Smooth muscle cell (in vitro differentiated cells): ENCODE data around the gene RRAS. TPM values are rescaled to one million over a fixed set of nuclear protein-coding genes. Genes with fewer than 3 reads are reported as not detected.

Experiments used
- DNase-seq: peaks from one replicate; lab custom pipeline; 2025; ENCODE audit not compliant: unreplicated experiment; lab: John Stamatoyannopoulos, UW
- H2AFZ ChIP-seq: fragments of 200-600 bp; sonication (generic); 2 replicates; pipeline ENCODE4 v1.6.0; 2016; ENCODE audit warnings: antibody characterized with exemption, low read depth, mild to moderate bottlenecking
- H3F3A ChIP-seq: fragments of 200-600 bp; sonication (generic); 2 replicates; pipeline ENCODE4 v1.6.0; 2017; ENCODE audit warnings: antibody characterized with exemption, low read depth
- H3K27ac ChIP-seq: fragments of 200-600 bp; sonication (generic); 2 replicates; pipeline ENCODE4 v1.5.1; 2016; ENCODE audit warnings: low read depth, mild to moderate bottlenecking
- H3K27me3 ChIP-seq: fragments of 200-600 bp; sonication (generic); 2 replicates; pipeline ENCODE4 v1.6.1; 2016; ENCODE audit warnings: low read depth, mild to moderate bottlenecking
- H3K36me3 ChIP-seq: fragments of 200-600 bp; sonication (generic); 2 replicates; pipeline ENCODE4 v1.5.1; 2016; ENCODE audit warnings: low read depth
- H3K4me1 ChIP-seq: fragments of 200-600 bp; sonication (generic); 2 replicates; pipeline ENCODE4 v1.5.1; 2016; ENCODE audit warnings: low read depth
- H3K4me2 ChIP-seq: fragments of 200-600 bp; sonication (generic); 2 replicates; pipeline ENCODE4 v1.6.0; 2016; ENCODE audit warnings: mild to moderate bottlenecking
- H3K4me3 ChIP-seq: fragments of 200-600 bp; sonication (generic); 2 replicates; pipeline ENCODE4 v1.5.1; 2016; ENCODE audit warnings: mild to moderate bottlenecking
- H3K79me2 ChIP-seq: fragments of 200-600 bp; sonication (generic); 2 replicates; pipeline ENCODE4 v1.6.0; 2016; ENCODE audit warnings: low read depth, mild to moderate bottlenecking
- H3K9ac ChIP-seq: fragments of 200-600 bp; sonication (generic); 2 replicates; pipeline ENCODE4 v1.6.0; 2016; ENCODE audit warnings: low read depth
- H3K9me3 ChIP-seq: fragments of 200-600 bp; sonication (generic); replicated peaks from 2 replicates; pipeline ENCODE4 v1.5.1; 2016; ENCODE audit warnings: low read depth
- H4K20me1 ChIP-seq: fragments of 200-600 bp; sonication (generic); 2 replicates; pipeline ENCODE4 v1.6.0; 2016; ENCODE audit warnings: low read depth
- CTCF ChIP-seq: fragments of 200-600 bp; sonication (generic); IDR thresholded peaks from 2 replicates; pipeline ENCODE4 v1.5.1; 2017; ENCODE audit warnings: borderline replicate concordance, mild to moderate bottlenecking, antibody characterized with exemption; ENCODE audit not compliant: insufficient read depth, poor library complexity, severe bottlenecking
- WGBS: methylation state at CpG from one replicate; pipeline ENCODE4 v1.1.7; 2016; ENCODE audit warnings: low lambda C conversion rate; 5-methylcytosine and 5-hydroxymethylcytosine counted together
- polyA plus RNA-seq: library from polyadenylated mRNA; unstranded; fragments of >200 nt; fragmentation: Nextera tagmentation; extraction: Ambion mirVana; gene quantifications from 2 replicates; pipeline ENCODE4 v1.2.1, GENCODE V29; 2016
- total RNA-seq: library from RNA; depleted of rRNA; stranded (reverse); fragments of >200 nt; gene quantifications from 2 replicates; pipeline ENCODE4 v1.2.3, GENCODE V29; 2014

The RRAS gene
- total and polyA plus RNA-seq, 2 experiments from 2014 or later: 86.5 to 224 TPM

- Histone ChIP-seq H2AFZ (no peak overlapping the region), H3K4me1 (no peaks in the 10 kb centered on the region), H3K4me3 (no peak overlapping the region), H4K20me1 (no peaks in the 10 kb centered on the region), H3K27ac (no peak overlapping the region), H3K4me2 (peak overlapping the region; percentile 56), H3K27me3 (no peaks in the 10 kb centered on the region), H3F3A (peaks cover 18% of the 10 kb centered on the region), H3K36me3 (no peaks in the 10 kb centered on the region), H3K9ac (no peak overlapping the region), H3K79me2 (peaks cover 2% of the 10 kb centered on the region), H3K9me3 (no peaks in the 10 kb centered on the region)
- peak; percentile 92 for TF ChIP-seq CTCF
- DNase-seq: peak; percentile 46
- WGBS: 29% methylated on average over 27 of the region's 28 CpGs
Measured at GRCh38 chr19:49672131-49672919, 32.4 kb upstream of the RRAS start.

- H3K9ac ChIP-seq: no peak overlapping the region
- 96% methylated on average over 3 of the region's 3 CpGs for WGBS
- H2AFZ ChIP-seq: no peak overlapping the region
- no peak for DNase-seq
- no peaks in the 10 kb centered on the region for H4K20me1 ChIP-seq
- no peaks in the 10 kb centered on the region for H3K9me3 ChIP-seq
- no peak for TF ChIP-seq CTCF
- H3K4me2 ChIP-seq: no peak overlapping the region
- no peak overlapping the region for H3K27ac ChIP-seq
- H3K4me3 ChIP-seq: no peak overlapping the region
- peaks cover 7% of the 10 kb centered on the region for H3K79me2 ChIP-seq
- H3F3A ChIP-seq: peaks cover 8% of the 10 kb centered on the region
- H3K36me3 ChIP-seq: no peaks in the 10 kb centered on the region
- no peaks in the 10 kb centered on the region for H3K4me1 ChIP-seq
- no peaks in the 10 kb centered on the region for H3K27me3 ChIP-seq
Measured at GRCh38 chr19:49669516-49669915, 29.6 kb upstream of the RRAS start.

DNA sequence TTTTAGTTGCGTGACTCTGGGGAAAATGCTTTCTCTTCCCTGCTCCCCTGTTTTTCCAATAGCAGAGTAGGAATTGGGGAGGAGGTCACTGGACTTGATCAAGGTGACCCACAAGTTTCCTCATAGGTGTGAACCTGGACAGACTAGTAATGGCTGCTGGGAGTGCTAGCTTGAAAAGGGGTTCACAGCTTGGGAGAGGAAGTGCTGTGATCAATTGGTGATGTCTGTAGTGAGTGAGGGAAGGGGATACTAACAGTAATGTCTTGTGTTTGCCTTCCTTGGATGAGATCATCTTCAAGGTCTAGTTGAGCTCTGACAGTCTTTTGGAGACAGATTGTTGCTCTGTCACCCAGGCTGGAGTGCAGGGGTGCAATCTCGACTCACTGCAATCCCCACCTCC lies 27.5 kb upstream of the RRAS start:
- DNase-seq: no peak
- WGBS: 100% methylated on average over 2 of the region's 2 CpGs
- Histone ChIP-seq H3F3A (no peaks in the 10 kb centered on the region), H3K4me3 (no peak overlapping the region), H3K27ac (no peak overlapping the region), H3K27me3 (no peaks in the 10 kb centered on the region), H4K20me1 (peaks cover 11% of the 10 kb centered on the region), H2AFZ (no peak overlapping the region), H3K4me1 (peaks cover 6% of the 10 kb centered on the region), H3K9ac (no peak overlapping the region), H3K4me2 (no peak overlapping the region), H3K79me2 (peaks cover 14% of the 10 kb centered on the region), H3K36me3 (no peaks in the 10 kb centered on the region), H3K9me3 (no peaks in the 10 kb centered on the region)
- TF ChIP-seq CTCF: no peak

DNA sequence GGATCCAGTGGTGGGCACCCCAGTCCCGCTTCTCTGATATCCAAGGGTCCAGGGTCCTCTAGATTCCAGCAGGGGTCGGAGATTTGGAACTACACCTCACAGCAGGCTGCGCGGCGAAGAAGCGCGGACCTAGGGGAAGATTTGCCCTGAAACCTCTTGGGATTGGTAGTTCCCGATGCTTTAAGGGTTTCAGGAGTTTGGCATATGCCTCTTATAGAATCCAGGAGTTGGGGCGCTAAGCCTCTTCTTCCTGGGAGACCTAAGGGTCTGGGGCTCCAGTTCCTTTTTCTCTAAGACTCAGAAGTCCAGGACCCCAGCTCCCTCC lies 26.1 kb upstream of the RRAS start:
- H3K4me2 ChIP-seq: peak overlapping the region; percentile 88
- no peak for DNase-seq
- peaks cover 6% of the 10 kb centered on the region for H3K4me1 ChIP-seq
- no peaks in the 10 kb centered on the region for H3K27me3 ChIP-seq
- H3F3A ChIP-seq: no peaks in the 10 kb centered on the region
- H3K9me3 ChIP-seq: no peaks in the 10 kb centered on the region
- H3K36me3 ChIP-seq: no peaks in the 10 kb centered on the region
- H3K27ac ChIP-seq: peak overlapping the region; percentile 50
- peaks cover 16% of the 10 kb centered on the region for H4K20me1 ChIP-seq
- peaks cover 14% of the 10 kb centered on the region for H3K79me2 ChIP-seq
- peak overlapping the region; percentile 84 for H3K9ac ChIP-seq
- TF ChIP-seq CTCF: no peak
- H3K4me3 ChIP-seq: peak overlapping the region; percentile 80
- H2AFZ ChIP-seq: no peak overlapping the region
- WGBS: 0% methylated on average over 9 of the region's 9 CpGs
